Raji (cell line): Measurements from ENCODE around the gene MAP3K13.

Experiments
- POLR2A ChIP-seq: IDR thresholded peaks from 2 replicates; pipeline ENCODE4 v1.6.1; 2011; ENCODE audit warnings: low read depth, low read length, control low read depth; ENCODE audit not compliant: insufficient read depth

Gene MAP3K13

DNA sequence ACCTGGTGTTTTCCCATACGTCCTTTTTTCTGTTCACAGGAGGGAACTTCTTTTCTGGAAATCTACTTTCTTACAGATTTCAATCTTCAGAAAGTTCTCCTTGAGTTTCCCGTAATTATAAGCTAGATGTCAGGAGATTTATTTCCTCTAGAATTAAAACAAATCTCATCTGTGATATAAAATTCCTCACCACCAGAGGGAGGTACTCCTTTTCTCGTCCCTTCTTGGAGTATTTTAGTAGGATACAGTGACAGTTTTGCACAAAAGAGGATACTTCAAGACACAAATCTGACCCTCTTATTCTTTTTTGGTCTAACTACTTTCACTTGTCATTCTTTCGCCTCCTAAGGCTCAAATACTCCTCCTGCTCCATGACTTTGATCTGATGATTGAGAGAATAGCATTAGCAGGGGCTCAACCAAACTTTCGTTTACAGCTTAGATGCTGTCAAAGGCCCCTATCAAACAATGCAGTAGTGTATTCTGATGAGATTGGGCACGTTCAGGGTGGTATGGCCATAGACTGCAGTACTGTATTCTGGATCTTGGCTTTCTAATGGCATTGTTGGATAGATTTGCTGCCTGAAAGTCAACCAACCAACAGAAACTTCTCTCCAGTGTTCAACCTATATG lies 97.9 kb downstream of the MAP3K13 start:
- TF ChIP-seq POLR2A = no peak

- no peak for TF ChIP-seq POLR2A
Measured at GRCh38 chr3:185465471-185465870, 102.5 kb downstream of the MAP3K13 start.

DNA sequence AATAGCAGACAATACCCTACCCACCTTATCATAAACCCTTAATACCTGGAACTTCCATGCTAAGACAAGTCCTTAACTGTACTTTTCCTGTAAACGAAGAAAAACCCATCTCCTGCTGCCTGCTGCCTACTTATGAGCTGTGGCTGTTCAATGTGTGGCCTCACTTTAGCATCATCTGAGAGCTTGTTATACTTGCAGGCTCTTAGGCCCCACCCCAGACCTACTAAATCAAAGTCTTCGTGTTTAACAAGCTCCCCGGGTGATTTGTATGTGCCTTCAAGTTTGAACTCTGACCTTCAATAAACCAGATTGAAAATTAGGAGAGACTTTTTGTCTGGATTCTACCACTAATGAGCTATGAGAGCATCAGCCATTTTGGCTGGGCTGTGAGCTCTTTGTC lies 106.6 kb downstream of the MAP3K13 start:
- TF ChIP-seq POLR2A = no peak

DNA sequence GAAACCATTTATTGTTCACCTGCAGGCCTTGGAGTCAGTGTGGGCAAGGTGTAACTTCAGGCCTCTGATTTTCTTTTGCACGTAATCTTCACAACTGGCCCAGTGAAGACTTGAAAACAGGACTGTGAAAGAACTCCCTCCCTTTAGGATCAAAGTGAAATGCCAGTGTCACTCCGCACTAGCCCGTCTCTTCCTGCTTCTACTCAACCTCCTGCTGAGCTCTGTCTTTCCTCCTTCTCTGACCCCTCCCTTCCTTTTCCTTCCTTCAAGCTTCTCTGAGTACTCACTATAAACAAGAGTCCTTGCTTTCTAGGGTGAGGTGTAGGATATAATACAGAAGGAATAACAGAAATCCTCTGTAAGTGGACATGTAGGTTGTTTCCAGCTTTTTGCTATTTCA lies 107.4 kb downstream of the MAP3K13 start:
- no peak for TF ChIP-seq POLR2A

GRCh38 chr3:185473290-185473815 lies 110.4 kb downstream of the MAP3K13 start:
- no peak for TF ChIP-seq POLR2A

DNA sequence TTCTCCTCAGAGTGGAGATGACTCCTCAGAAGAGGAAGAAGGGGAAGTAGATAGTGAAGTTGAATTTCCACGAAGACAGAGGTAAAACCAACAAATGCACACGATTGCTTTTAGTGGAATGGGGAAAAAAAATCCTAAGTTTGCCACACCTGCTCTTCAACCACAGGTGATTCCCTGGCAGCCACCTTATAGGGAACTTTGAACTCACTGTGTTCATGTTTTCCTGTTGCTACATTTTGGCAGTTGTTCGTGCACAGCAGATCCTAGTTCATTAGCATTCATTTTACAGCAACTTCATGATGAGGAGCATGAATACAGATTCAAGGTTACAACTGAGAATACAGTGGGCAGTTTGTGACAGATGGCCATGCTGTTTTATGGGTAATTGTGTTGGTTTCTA lies 114.4 kb downstream of the MAP3K13 start:
- TF ChIP-seq POLR2A = no peak

DNA sequence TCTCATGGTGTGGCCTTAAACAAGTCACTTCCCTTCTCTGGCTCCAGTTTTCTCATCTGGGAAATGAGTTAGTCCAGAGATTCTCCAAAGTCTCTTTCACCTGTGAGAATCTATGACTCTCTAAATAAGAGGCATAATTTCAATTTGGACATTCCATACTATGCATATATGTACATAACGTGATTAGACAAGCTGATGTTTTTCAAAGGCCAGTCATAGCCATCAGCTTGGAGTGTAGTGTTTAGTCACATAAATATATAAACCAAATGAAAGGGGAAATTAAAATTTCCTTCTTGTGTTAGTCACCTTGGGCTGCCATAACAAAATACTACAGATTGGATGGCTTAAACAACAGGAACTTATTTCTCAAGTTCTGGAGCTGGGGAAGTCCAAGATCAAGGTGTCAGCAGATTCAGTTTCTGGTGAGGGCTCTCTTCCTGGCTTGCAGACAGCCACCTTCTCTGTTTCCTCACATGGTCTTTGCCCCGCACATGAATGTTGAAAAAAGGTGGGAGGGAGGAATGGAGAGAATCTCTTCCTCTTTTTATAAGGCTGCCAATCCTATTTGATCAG lies 116.5 kb downstream of the MAP3K13 start:
- TF ChIP-seq POLR2A = no peak

GRCh38 chr3:185484296-185484695 lies 121.4 kb downstream of the MAP3K13 start:
- TF ChIP-seq POLR2A = no peak

DNA sequence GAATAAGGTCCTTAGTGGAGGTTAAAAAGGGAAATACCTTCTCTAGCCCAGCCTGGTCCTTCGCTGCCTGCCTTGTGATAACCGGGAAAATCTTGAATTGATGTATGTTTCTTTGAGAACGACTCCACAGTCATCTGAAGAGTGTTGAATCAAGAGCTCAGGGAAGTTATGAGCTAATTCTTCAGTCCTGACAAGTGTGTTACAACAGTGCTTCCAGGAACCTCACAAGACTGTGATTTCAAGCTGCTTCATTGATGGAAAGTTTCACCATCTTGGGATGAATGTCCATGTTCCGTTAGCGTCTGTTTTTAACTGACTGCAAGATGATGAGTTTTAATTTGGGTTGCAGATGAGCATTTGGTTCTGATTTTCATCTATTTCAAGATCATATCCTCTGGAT lies 123.5 kb downstream of the MAP3K13 start:
- no peak for TF ChIP-seq POLR2A

DNA sequence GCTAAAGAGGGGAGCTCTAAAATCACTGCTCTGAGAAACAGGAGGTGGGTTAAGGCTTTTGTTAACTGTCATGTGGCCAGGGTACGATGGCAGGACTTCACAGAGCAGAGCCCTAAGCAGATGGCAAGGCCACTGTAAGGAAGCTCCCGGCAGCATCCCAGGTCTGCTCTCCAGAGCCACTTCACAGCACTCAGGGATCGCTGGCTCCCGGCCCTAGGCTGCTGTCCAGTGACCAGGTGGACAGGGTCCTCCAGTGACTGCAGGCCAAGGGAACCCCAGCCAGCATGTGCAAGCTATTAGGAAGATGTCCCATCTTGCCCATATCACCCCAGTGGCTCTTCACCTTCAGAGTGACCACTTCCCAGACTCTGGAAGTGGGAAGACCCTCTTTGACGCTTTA lies 125.5 kb downstream of the MAP3K13 start:
- TF ChIP-seq POLR2A = no peak

DNA sequence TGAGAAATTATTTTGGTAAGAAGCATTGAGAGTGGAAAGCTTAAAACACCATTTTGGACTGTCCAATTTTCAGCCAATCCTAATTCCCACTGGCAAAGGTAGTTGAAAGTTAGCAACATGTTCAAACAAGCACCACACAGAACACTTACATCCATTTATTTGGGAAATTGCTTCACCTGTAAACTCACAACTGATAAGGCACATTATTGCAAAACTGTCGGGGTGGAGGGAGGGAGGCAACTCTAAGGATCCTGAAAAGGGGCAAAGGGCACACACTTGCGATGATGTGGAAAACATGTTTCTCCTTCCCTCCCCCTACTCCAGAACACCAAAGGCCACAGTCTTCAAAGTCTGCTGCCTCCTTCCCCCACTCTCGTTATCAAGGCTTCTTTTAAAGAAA lies 126.5 kb downstream of the MAP3K13 start:
- no peak for TF ChIP-seq POLR2A

- no peak for TF ChIP-seq POLR2A
Measured at GRCh38 chr3:185490241-185490640, 127.3 kb downstream of the MAP3K13 start.

- peak; percentile 94 for TF ChIP-seq POLR2A
Measured at GRCh38 chr3:185498503-185499396, 135.8 kb downstream of the MAP3K13 start, which contains the start of gene TMEM41A. TSS of gene TMEM41A (minus strand) at chr3:185499035. CDS start at chr3:185498961, 74 bp downstream.

GRCh38 chr3:185502987-185503386 lies 140.1 kb downstream of the MAP3K13 start:
- TF ChIP-seq POLR2A = no peak

- no peak for TF ChIP-seq POLR2A
Measured at GRCh38 chr3:185503521-185503920, 140.6 kb downstream of the MAP3K13 start.

GRCh38 chr3:185504636-185505035 lies 141.7 kb downstream of the MAP3K13 start:
- no peak for TF ChIP-seq POLR2A
